Right lobe of liver (tissue), 6 donors: Measurements from ENCODE around the gene SAXO2. TPM values are rescaled to one million over a fixed set of nuclear protein-coding genes. Genes with fewer than 3 reads are reported as not detected.
A peak's percentile ranks its signal among the peaks of the same experiment; 100 is the strongest.
"Not testable (repeated sequence)": the region's sequence is repeated elsewhere in the genome, so short reads cannot be mapped to it uniquely, and the experiment has no call there.

Source experiments
- ATAC-seq, 4 donors: fragments of 200-7000 bp; cut with Tn5 transposase; one replicate each; pipeline ENCODE4 v1.9.1; 2020; ENCODE audit warnings: mild to moderate bottlenecking in 4 of 4, moderate library complexity in 4 of 4
- DNase-seq, 3 donors: peaks; one replicate each; pipeline ENCODE4 v3.0.0-alpha.2; 2020
- H3K27ac ChIP-seq, 3 donors: fragments of 200-600 bp; one replicate each; pipeline ENCODE4 v1.8.0; 2022
- H3K27me3 ChIP-seq, 2 donors: fragments of 200-600 bp; one replicate each; pipeline ENCODE4 v1.8.0; 2022
- H3K36me3 ChIP-seq, 4 donors: fragments of 200-600 bp; sonication (generic) in 1 of 4; one replicate each; pipeline versions ENCODE4 v1.5.1 to v1.8.0; 2017 to 2022; ENCODE audit warnings: control low read depth in 1 of 4
- H3K4me1 ChIP-seq, 4 donors: fragments of 200-600 bp; sonication (generic) in 1 of 4; one replicate each; pipeline versions ENCODE4 v1.5.1 to v1.8.0; 2017 to 2022; ENCODE audit warnings: control low read depth in 1 of 4
- H3K4me3 ChIP-seq, 3 donors: fragments of 200-600 bp; one replicate each; pipeline ENCODE4 v1.8.0; 2022
- H3K9me3 ChIP-seq, 4 donors: fragments of 200-600 bp; sonication (generic) in 1 of 4; one replicate each; pipeline versions ENCODE4 v1.5.1 to v1.8.0; 2017 to 2022; ENCODE audit warnings: control low read depth in 1 of 4
- CTCF ChIP-seq, 4 donors: fragments of 200-600 bp in 3 of 4; fragments of 450-650 bp in 1 of 4; IDR thresholded peaks; one replicate each; pipeline versions ENCODE4 v1.5.1 to v1.8.0; 2016 to 2022; ENCODE audit warnings: antibody characterized with exemption in 4 of 4, mild to moderate bottlenecking in 2 of 4
- POLR2A ChIP-seq: fragments of 450-650 bp; IDR thresholded peaks from one replicate; pipeline ENCODE4 v1.6.1; 2017; ENCODE audit warnings: antibody characterized with exemption, mild to moderate bottlenecking
- WGBS: methylation state at CpG from one replicate; pipeline ENCODE4 v1.1.6; 2018; ENCODE audit warnings: low coverage, low lambda C conversion rate; ENCODE audit not compliant: insufficient coverage; ENCODE audit errors: missing lambda C conversion rate; 5-methylcytosine and 5-hydroxymethylcytosine counted together
- intact Hi-C, 2 donors: fragments of 100-400 bp; cut with DNase I; formaldehyde crosslinking; loops; one replicate each; pipeline versions ENCODE4 v1.11.2 to v1.14.1; 2022
- total RNA-seq, 6 experiments: library from RNA; depleted of rRNA in 2 of 6; stranded (reverse); fragments of >200 nt in 2 of 6; fragmentation: NEBNext Ultra II Directional in 3 of 6; extraction: Animal tissue kit (Norgen Biotek cat#: 25700) in 3 of 6; gene quantifications; one replicate each; pipeline versions ENCODE4 v1.1.0 to v1.2.4, GENCODE V29; 2016 to 2023
- donor health status: DM: no; HTN: yes; CAD: no.
- donor health status: DM: no; HTN: no; CAD: no.
- donor health status: DM: no; HTN: no; CAD: no.
- donor health status: DM: no; HTN: yes; CAD: no.
- donor health status: DM: no; HTN: yes; CAD: no.

SAXO2 gene
- total RNA-seq, 6 experiments from 2014 or later: 0.06 to 1.1 (median 0.26) TPM; not detected in 1

GRCh38 chr15:82263350-82263749, 732 bp downstream of the SAXO2 start:
- TF ChIP-seq CTCF (IDR thresholded peaks at IDR 0.05) (no peak), POLR2A (no peak)
- ATAC-seq: peak; percentile 80 to 82 (median 80)
- Histone ChIP-seq H3K9me3 (no peaks in the 10 kb centered on the region), H3K27me3 (no peaks in the 10 kb centered on the region), H3K4me3 (peak overlapping the region in 2 of 3 donors; percentile 86 to 96), H3K36me3 (no peaks in the 10 kb centered on the region), H3K4me1 (peaks cover 0 to 19% (median 0%) of the 10 kb centered on the region in 4 donors), H3K27ac (peak overlapping the region in 2 of 3 donors; percentile 62 to 79)
- intact Hi-C loops: no loop called here
- no peak for DNase-seq
- WGBS: 6% methylated on average over 2 of the region's 3 CpGs

GRCh38 chr15:82267137-82267536, 4.5 kb downstream of the SAXO2 start:
- intact Hi-C loops, H3K9me3 ChIP-seq, H3K27ac ChIP-seq, H3K27me3 ChIP-seq, H3K36me3 ChIP-seq, H3K4me3 ChIP-seq, DNase-seq, ATAC-seq: not testable (repeated sequence)
- WGBS: 87% methylated on average over 2 of the region's 2 CpGs
- peaks cover 0 to 11% (median 0%) of the 10 kb centered on the region in 4 donors for H3K4me1 ChIP-seq

GRCh38 chr15:82268454-82268853, 5.8 kb downstream of the SAXO2 start:
- DNase-seq, H3K4me1 ChIP-seq, intact Hi-C loops, ATAC-seq, H3K36me3 ChIP-seq, H3K27me3 ChIP-seq, H3K4me3 ChIP-seq, H3K9me3 ChIP-seq, H3K27ac ChIP-seq: not testable (repeated sequence)
- 42% methylated on average over 2 of the region's 2 CpGs for WGBS

- H3K4me1 ChIP-seq: no peaks in the 10 kb centered on the region
- H3K27me3 ChIP-seq: no peaks in the 10 kb centered on the region
- WGBS: 88% methylated on average over 2 of the region's 2 CpGs
- ATAC-seq (no peak), DNase-seq (no peak)
- TF ChIP-seq POLR2A: no peak
- TF ChIP-seq CTCF (IDR thresholded peaks at IDR 0.05): no peak
- intact Hi-C loops: no loop called here
- no peaks in the 10 kb centered on the region for H3K36me3 ChIP-seq
- no peaks in the 10 kb centered on the region for H3K9me3 ChIP-seq
- H3K4me3 ChIP-seq: no peak overlapping the region
- H3K27ac ChIP-seq: no peak overlapping the region
Measured at GRCh38 chr15:82272154-82272553, 9.5 kb downstream of the SAXO2 start.

GRCh38 chr15:82275410-82275809, 12.8 kb downstream of the SAXO2 start:
- no peak overlapping the region for H3K27ac ChIP-seq
- TF ChIP-seq CTCF (IDR thresholded peaks at IDR 0.05) (no peak), POLR2A (no peak)
- H3K36me3 ChIP-seq: no peaks in the 10 kb centered on the region
- intact Hi-C loops: no loop called here
- H3K4me3 ChIP-seq: no peak overlapping the region
- H3K27me3 ChIP-seq: no peaks in the 10 kb centered on the region
- DNase-seq (no peak), ATAC-seq (no peak)
- H3K9me3 ChIP-seq: no peaks in the 10 kb centered on the region
- H3K4me1 ChIP-seq: no peaks in the 10 kb centered on the region

GRCh38 chr15:82281276-82281675, 18.7 kb downstream of the SAXO2 start:
- DNase-seq, H3K27ac ChIP-seq, H3K9me3 ChIP-seq, intact Hi-C loops, H3K27me3 ChIP-seq, H3K4me3 ChIP-seq, H3K36me3 ChIP-seq, H3K4me1 ChIP-seq: not testable (repeated sequence)
- peak; percentile 22 to 34 (median 26) for TF ChIP-seq CTCF (IDR thresholded peaks at IDR 0.05)
- ATAC-seq: peak; percentile 62 to 73 (median 70)

GRCh38 chr15:82282386-82282785, 19.8 kb downstream of the SAXO2 start:
- WGBS: 41% methylated on average over 2 of the region's 4 CpGs
- H3K9me3 ChIP-seq, ATAC-seq, H3K27ac ChIP-seq, H3K36me3 ChIP-seq, intact Hi-C loops, DNase-seq, H3K27me3 ChIP-seq, H3K4me1 ChIP-seq, H3K4me3 ChIP-seq: not testable (repeated sequence)

- H3K4me3 ChIP-seq, intact Hi-C loops, H3K4me1 ChIP-seq, ATAC-seq, DNase-seq, H3K36me3 ChIP-seq, H3K9me3 ChIP-seq, H3K27me3 ChIP-seq, H3K27ac ChIP-seq: not testable (repeated sequence)
- WGBS: 86% methylated on average over 1 of the region's 2 CpGs
Measured at GRCh38 chr15:82284381-82284780, 21.8 kb downstream of the SAXO2 start.
